K562 (cell line): ENCODE results near the gene SLC44A1. TPM values are rescaled to one million over a fixed set of nuclear protein-coding genes. Genes with fewer than 3 reads are reported as not detected.

Experiments used
- ATAC-seq: fragments of 200-7000 bp; cut with Tn5 transposase; 3 replicates; pipeline ENCODE4 v1.9.1; 2020; ENCODE audit warnings: moderate library complexity
- BruUV-seq: library from RNA; stranded (reverse); fragments of 400-500 nt; replicated peaks from 2 replicates; lab custom pipeline; 2021; lab: Mats Ljungman, UMichigan
- CTCF ChIA-PET: fragments of 300-600 bp; formaldehyde crosslinking; extraction: SDS; loops from one replicate; lab custom pipeline; 2021; ENCODE audit warnings: low intra/inter-chr PET ratio; lab: Yijun Ruan, JAX
- POLR2A ChIA-PET: fragments of 300-600, 350-650 bp; sonication (Branson Sonifier 250); formaldehyde crosslinking; extraction: SDS; loops from one replicate; lab custom pipeline; 2021; ENCODE audit warnings: antibody characterized with exemption, inconsistent platforms; lab: Yijun Ruan, JAX
- DNase-seq, 4 experiments: peaks; one replicate each; pipeline versions ENCODE4 v3.0.0 to v3.0.0-alpha.2; 2011 to 2018; ENCODE audit warnings: low spot score in 3 of 4, mixed read lengths in 3 of 4; ENCODE audit errors: extremely low read depth in 1 of 4
- FAIRE-seq: peaks from 2 replicates; lab custom pipeline; 2011; peaks lifted over from hg19 to GRCh38; lab: Jason Lieb, UNC
- H2AFZ ChIP-seq: 2 replicates; pipeline ENCODE4 v1.6.0; 2011; ENCODE audit warnings: low read depth, low read length, control low read depth, inconsistent platforms
- H3K27ac ChIP-seq: fragments of 200-600 bp; 3 replicates; pipeline ENCODE4 v1.8.0; 2011; ENCODE audit warnings: low read depth, mild to moderate bottlenecking, control low read depth, inconsistent platforms, low read length, moderate library complexity, mixed read lengths; ENCODE audit errors: extremely low read depth
- H3K27me3 ChIP-seq, 2 experiments: fragments of 300-600 bp in 1 of 2; 2 replicates in 1 of 2; 3 replicates in 1 of 2; pipeline versions ENCODE4 v1.6.0 to v1.8.0; 2011; ENCODE audit warnings: inconsistent platforms in 2 of 2, low read length in 2 of 2, mild to moderate bottlenecking in 1 of 2, mixed read lengths in 1 of 2, moderate library complexity in 1 of 2; ENCODE audit not compliant: control insufficient read depth in 2 of 2, insufficient read depth in 2 of 2
- H3K36me3 ChIP-seq: fragments of 300-600 bp; 3 replicates; pipeline ENCODE4 v1.8.0; 2011; ENCODE audit warnings: mild to moderate bottlenecking, low read length, inconsistent platforms; ENCODE audit not compliant: control insufficient read depth, insufficient read depth
- H3K4me1 ChIP-seq, 2 experiments: fragments of 200-600 bp in 1 of 2; replicated peaks in 1 of 2; 2 replicates in 1 of 2; 3 replicates in 1 of 2; pipeline versions ENCODE4 v1.5.1 to v1.8.0; 2011; ENCODE audit warnings: inconsistent platforms in 2 of 2, low read length in 2 of 2, mild to moderate bottlenecking in 1 of 2, mixed read lengths in 1 of 2, moderate library complexity in 1 of 2; ENCODE audit not compliant: control insufficient read depth in 2 of 2, insufficient read depth in 2 of 2
- H3K4me2 ChIP-seq: 2 replicates; pipeline ENCODE4 v1.6.1; 2011; ENCODE audit warnings: low read length, control low read depth, inconsistent platforms, mixed read lengths; ENCODE audit not compliant: insufficient read depth
- H3K4me3 ChIP-seq: fragments of 200-600 bp; sonication (generic), shearing (Covaris generic); 2 replicates; pipeline ENCODE4 v1.5.1; 2016; ENCODE audit warnings: control low read depth, inconsistent platforms
- H3K79me2 ChIP-seq: fragments of 200-600 bp; 3 replicates; pipeline ENCODE4 v1.8.0; 2011; ENCODE audit warnings: low read length, inconsistent platforms; ENCODE audit not compliant: control insufficient read depth, insufficient read depth
- H3K9ac ChIP-seq, 2 experiments: 2 replicates each; pipeline versions ENCODE4 v1.6.0 to v1.6.1; 2011; ENCODE audit warnings: low read depth in 2 of 2, low read length in 2 of 2, control low read depth in 1 of 2, inconsistent platforms in 1 of 2, mild to moderate bottlenecking in 1 of 2, mixed read lengths in 1 of 2; ENCODE audit not compliant: insufficient read depth in 1 of 2
- H3K9me1 ChIP-seq: one replicate; pipeline ENCODE4 v1.6.0; 2011; ENCODE audit warnings: inconsistent platforms, mild to moderate bottlenecking, low read length, moderate library complexity; ENCODE audit not compliant: control insufficient read depth, insufficient read depth
- H3K9me3 ChIP-seq: replicated peaks from 2 replicates; pipeline ENCODE4 v1.5.1; 2011; ENCODE audit warnings: low read depth, low read length, inconsistent platforms; ENCODE audit not compliant: control insufficient read depth, insufficient read depth
- H4K20me1 ChIP-seq: replicated peaks from 2 replicates; pipeline ENCODE4 v1.6.1; 2011; ENCODE audit warnings: low read length, inconsistent platforms, mixed read lengths; ENCODE audit not compliant: control insufficient read depth, insufficient read depth
- CBFA2T3 ChIP-seq: fragments of 450-650 bp; IDR thresholded peaks from 2 replicates; pipeline ENCODE4 v1.6.1; 2017
- CBFB ChIP-seq: sonication (generic); formaldehyde crosslinking; IDR thresholded peaks from 2 replicates; pipeline ENCODE4 v1.4.0; 2020; ENCODE audit warnings: mild to moderate bottlenecking, missing genetic modification reagents
- CTBP1 ChIP-seq: fragments of 450-650 bp; IDR thresholded peaks from 2 replicates; pipeline ENCODE4 v1.6.1; 2016; ENCODE audit warnings: borderline replicate concordance
- KLF6 ChIP-seq: fragments of 250-450 bp; sonication (Bioruptor Pico); IDR thresholded peaks from 2 replicates; pipeline ENCODE4 v1.4.0; 2020; ENCODE audit warnings: mild to moderate bottlenecking, moderate library complexity, borderline replicate concordance
- MAFG ChIP-seq: fragments of 450-650 bp; conservative IDR thresholded peaks from 2 replicates; pipeline ENCODE4 v1.6.1; 2016; ENCODE audit warnings: missing genetic modification characterization, missing compliant biosample characterization
- NFYB ChIP-seq: IDR thresholded peaks from 2 replicates; pipeline ENCODE4 v1.6.1; 2011; ENCODE audit warnings: mild to moderate bottlenecking, moderate library complexity; ENCODE audit not compliant: insufficient read length; ENCODE audit errors: extremely low read depth
- RBBP5 ChIP-seq: fragments of 200-600 bp; sonication (generic); IDR thresholded peaks from 2 replicates; pipeline ENCODE4 v1.6.1; 2012; ENCODE audit warnings: borderline replicate concordance, mild to moderate bottlenecking, low read length, control low read depth, inconsistent platforms; ENCODE audit not compliant: insufficient read depth, poor library complexity, severe bottlenecking
- ZKSCAN1 ChIP-seq: fragments of 150-350 bp; IDR thresholded peaks from 2 replicates; pipeline ENCODE4 v1.6.1; 2016; ENCODE audit warnings: low read depth, low read length
- ZNF384 ChIP-seq: IDR thresholded peaks from 2 replicates; pipeline ENCODE4 v1.6.1; 2012; ENCODE audit warnings: low read depth, low read length, improper control_type of control experiment
- WGBS: fragments of 100-300 bp; shearing (Covaris generic); methylation state at CpG from one replicate; pipeline ENCODE4 v1.1.6; 2016; ENCODE audit warnings: low coverage, mixed read lengths; ENCODE audit not compliant: insufficient coverage; ENCODE audit errors: missing lambda C conversion rate; 5-methylcytosine and 5-hydroxymethylcytosine counted together
- in situ Hi-C: fragments of 300-500 bp; cut with MboI; formaldehyde crosslinking; loops from 4 replicates; pipeline ENCODE4 v1.15.0; 2018; ENCODE audit warnings: inconsistent platforms, mixed read lengths
- intact Hi-C: fragments of 100-400 bp; cut with micrococcal nuclease; formaldehyde crosslinking; loops from 2 replicates; pipeline ENCODE4 v1.14.2; 2022
- polyA plus RNA-seq, 8 experiments: library from polyadenylated mRNA; depleted of rRNA in 4 of 8; stranded (reverse) in 5 of 8; unstranded in 3 of 8; fragments of >200 nt; fragmentation: Nextera tagmentation in 2 of 8; fragmentation: Illumina TruSeq in 1 of 8; extraction: Ambion mirVana in 2 of 8; extraction: Trizol in 1 of 8; gene quantifications; 2 replicates each; pipeline versions ENCODE4 v1.2.1 to v1.2.3, GENCODE V29; 2011 to 2014; ENCODE audit warnings: inconsistent platforms in 1 of 8, missing spikeins in 1 of 8
- total RNA-seq, 7 experiments: library from RNA; depleted of rRNA in 6 of 7; stranded (reverse); fragments of >200 nt in 6 of 7; fragmentation: Illumina TruSeq in 2 of 7; extraction: Trizol in 2 of 7; gene quantifications; 2 replicates each; pipeline versions ENCODE4 v1.2.1 to v1.2.3, GENCODE V29; 2011 to 2021; ENCODE audit warnings: low replicate concordance in 1 of 7
- TF ChIP-seq, protein P1 (sequence below): fragments of 250-450 bp; sonication (Bioruptor Pico); IDR thresholded peaks from 2 replicates; pipeline ENCODE4 v1.5.0; 2021
- TF ChIP-seq, protein P2 (sequence below): fragments of 450-650 bp; IDR thresholded peaks from 2 replicates; pipeline ENCODE4 v1.7.1; 2018; ENCODE audit warnings: mild to moderate bottlenecking, low read depth; ENCODE audit not compliant: partially characterized antibody
- TF ChIP-seq, protein P3 (sequence below): fragments of 450-650 bp; formaldehyde crosslinking; IDR thresholded peaks from 2 replicates; pipeline ENCODE4 v1.4.0; 2022; ENCODE audit warnings: missing genetic modification characterization

SLC44A1 gene
- total and polyA plus RNA-seq, 9 of the 15 experiments (the other 6 are each of a cell fraction or from before 2014, with no cell fraction given) = 0.11 to 0.59 (median 0.30) TPM

DNA sequence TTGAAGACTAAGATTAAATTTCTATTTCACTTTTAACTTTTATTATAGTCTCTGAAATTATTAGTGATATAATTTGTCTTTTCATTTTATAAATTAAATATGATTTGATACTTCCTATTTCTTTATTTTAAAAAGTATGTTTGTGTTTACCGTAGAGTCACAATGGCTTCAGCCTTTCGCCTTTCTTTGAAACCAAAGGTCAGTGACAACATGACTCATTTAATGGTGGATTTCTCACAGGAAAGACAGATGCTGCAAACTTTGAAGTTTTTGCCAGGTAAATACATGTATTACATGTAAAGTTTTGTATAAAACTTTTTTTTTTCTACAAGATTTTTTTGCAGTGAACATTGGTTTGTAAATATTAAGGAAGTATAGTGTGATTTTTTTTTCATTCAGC lies 239.8 kb downstream of the SLC44A1 start:
- no peak overlapping the region for H2AFZ ChIP-seq
- no peak overlapping the region for H3K9ac ChIP-seq
- H3K36me3 ChIP-seq = no peaks in the 10 kb centered on the region
- no peak overlapping the region for H3K4me2 ChIP-seq
- H3K9me1 ChIP-seq = no peaks in the 10 kb centered on the region
- ChIA-PET CTCF (no interaction called here), POLR2A (interaction anchor here (0.6 to 0.8 kb wide), 2 partner anchors 73 to 88 kb away, joined by 3 read pairs; no protein-coding TSS in a partner anchor)
- no peaks in the 10 kb centered on the region for H3K79me2 ChIP-seq
- H3K9me3 ChIP-seq = no peaks in the 10 kb centered on the region
- WGBS = 87% methylated on average over 2 of the region's 2 CpGs
- H3K4me1 ChIP-seq = no peaks in the 10 kb centered on the region
- H3K27ac ChIP-seq = no peak overlapping the region
- ATAC-seq (no peak), DNase-seq (no peak), FAIRE-seq (no peak)
- H3K4me3 ChIP-seq = no peak overlapping the region
- no peaks in the 10 kb centered on the region for H3K27me3 ChIP-seq
- no peaks in the 10 kb centered on the region for H4K20me1 ChIP-seq
- BruUV-seq = no TSS peak
- TF ChIP-seq ZKSCAN1 = no peak
- TF ChIP-seq, protein P1, sequence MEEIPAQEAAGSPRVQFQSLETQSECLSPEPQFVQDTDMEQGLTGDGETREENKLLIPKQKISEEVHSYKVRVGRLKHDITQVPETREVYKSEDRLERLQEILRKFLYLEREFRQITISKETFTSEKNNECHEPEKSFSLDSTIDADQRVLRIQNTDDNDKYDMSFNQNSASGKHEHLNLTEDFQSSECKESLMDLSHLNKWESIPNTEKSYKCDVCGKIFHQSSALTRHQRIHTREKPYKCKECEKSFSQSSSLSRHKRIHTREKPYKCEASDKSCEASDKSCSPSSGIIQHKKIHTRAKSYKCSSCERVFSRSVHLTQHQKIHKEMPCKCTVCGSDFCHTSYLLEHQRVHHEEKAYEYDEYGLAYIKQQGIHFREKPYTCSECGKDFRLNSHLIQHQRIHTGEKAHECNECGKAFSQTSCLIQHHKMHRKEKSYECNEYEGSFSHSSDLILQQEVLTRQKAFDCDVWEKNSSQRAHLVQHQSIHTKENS (CRISPR knock-in tag) = no peak
- no peak for TF ChIP-seq CBFA2T3
- TF ChIP-seq, all 486 proteins: peak for 0
- intact Hi-C loops = no loop called here
- in situ Hi-C loops = no loop called here

DNA sequence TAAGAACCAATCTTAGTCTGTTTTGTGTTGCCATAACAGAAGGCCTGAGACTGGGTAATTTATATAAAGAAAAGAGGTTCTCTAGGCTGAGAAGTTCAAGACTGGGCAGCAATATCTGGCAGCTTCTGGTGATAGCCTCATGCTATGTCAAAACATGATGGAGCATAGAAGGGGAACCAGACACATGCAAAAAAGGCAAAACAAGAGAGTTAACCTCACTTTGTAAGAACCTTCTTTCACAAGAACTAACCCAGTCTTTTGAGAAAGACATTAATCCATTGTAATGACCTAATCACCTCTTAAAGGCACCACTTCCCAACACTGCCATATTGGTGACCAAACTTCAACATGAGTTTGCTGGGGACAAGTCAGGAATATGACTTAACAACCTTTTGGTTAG lies 240.7 kb downstream of the SLC44A1 start:
- Histone ChIP-seq H3K9ac (no peak overlapping the region), H3K4me1 (no peaks in the 10 kb centered on the region), H4K20me1 (no peaks in the 10 kb centered on the region), H2AFZ (no peak overlapping the region), H3K9me3 (no peaks in the 10 kb centered on the region), H3K4me2 (no peak overlapping the region), H3K79me2 (no peaks in the 10 kb centered on the region), H3K27me3 (no peaks in the 10 kb centered on the region), H3K9me1 (no peaks in the 10 kb centered on the region), H3K27ac (no peak overlapping the region), H3K36me3 (no peaks in the 10 kb centered on the region), H3K4me3 (no peak overlapping the region)
- no TSS peak for BruUV-seq
- in situ Hi-C loops (no loop called here), intact Hi-C loops (no loop called here)
- FAIRE-seq (no peak), ATAC-seq (no peak), DNase-seq (no peak)
- CTCF ChIA-PET = interaction anchor here (0.7 kb wide), 1 partner anchor 11 kb away, joined by 8 read pairs; no protein-coding TSS in a partner anchor
- POLR2A ChIA-PET = no interaction called here
- TF ChIP-seq KLF6 (CRISPR knock-in tag) = no peak
- no peak for TF ChIP-seq NFYB
- TF ChIP-seq ZNF384 = no peak
- no peak for TF ChIP-seq MAFG (tag)
- TF ChIP-seq CBFB = no peak
- no peak for TF ChIP-seq RBBP5
- TF ChIP-seq, protein P2, sequence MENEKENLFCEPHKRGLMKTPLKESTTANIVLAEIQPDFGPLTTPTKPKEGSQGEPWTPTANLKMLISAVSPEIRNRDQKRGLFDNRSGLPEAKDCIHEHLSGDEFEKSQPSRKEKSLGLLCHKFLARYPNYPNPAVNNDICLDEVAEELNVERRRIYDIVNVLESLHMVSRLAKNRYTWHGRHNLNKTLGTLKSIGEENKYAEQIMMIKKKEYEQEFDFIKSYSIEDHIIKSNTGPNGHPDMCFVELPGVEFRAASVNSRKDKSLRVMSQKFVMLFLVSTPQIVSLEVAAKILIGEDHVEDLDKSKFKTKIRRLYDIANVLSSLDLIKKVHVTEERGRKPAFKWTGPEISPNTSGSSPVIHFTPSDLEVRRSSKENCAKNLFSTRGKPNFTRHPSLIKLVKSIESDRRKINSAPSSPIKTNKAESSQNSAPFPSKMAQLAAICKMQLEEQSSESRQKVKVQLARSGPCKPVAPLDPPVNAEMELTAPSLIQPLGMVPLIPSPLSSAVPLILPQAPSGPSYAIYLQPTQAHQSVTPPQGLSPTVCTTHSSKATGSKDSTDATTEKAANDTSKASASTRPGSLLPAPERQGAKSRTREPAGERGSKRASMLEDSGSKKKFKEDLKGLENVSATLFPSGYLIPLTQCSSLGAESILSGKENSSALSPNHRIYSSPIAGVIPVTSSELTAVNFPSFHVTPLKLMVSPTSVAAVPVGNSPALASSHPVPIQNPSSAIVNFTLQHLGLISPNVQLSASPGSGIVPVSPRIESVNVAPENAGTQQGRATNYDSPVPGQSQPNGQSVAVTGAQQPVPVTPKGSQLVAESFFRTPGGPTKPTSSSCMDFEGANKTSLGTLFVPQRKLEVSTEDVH = no peak
- TF ChIP-seq, protein P3, sequence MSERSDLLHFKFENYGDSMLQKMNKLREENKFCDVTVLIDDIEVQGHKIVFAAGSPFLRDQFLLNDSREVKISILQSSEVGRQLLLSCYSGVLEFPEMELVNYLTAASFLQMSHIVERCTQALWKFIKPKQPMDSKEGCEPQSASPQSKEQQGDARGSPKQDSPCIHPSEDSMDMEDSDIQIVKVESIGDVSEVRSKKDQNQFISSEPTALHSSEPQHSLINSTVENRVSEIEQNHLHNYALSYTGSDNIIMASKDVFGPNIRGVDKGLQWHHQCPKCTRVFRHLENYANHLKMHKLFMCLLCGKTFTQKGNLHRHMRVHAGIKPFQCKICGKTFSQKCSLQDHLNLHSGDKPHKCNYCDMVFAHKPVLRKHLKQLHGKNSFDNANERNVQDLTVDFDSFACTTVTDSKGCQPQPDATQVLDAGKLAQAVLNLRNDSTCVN (CRISPR knock-in tag) = no peak
- TF ChIP-seq CTBP1 = no peak
